GM18519 (cell line): ENCODE data around the gene MAGEA11.
"Not testable (repeated sequence)": the region's sequence is repeated elsewhere in the genome, so short reads cannot be mapped to it uniquely, and the experiment has no call there.

Source experiments
- ATAC-seq: cut with Tn5 transposase; IDR thresholded peaks from one replicate; pipeline ENCODE4 v1.9.1; 2021; ENCODE audit warnings: mild to moderate bottlenecking, moderate library complexity; ENCODE audit not compliant: unreplicated experiment, low FRiP score

MAGEA11 gene

DNA sequence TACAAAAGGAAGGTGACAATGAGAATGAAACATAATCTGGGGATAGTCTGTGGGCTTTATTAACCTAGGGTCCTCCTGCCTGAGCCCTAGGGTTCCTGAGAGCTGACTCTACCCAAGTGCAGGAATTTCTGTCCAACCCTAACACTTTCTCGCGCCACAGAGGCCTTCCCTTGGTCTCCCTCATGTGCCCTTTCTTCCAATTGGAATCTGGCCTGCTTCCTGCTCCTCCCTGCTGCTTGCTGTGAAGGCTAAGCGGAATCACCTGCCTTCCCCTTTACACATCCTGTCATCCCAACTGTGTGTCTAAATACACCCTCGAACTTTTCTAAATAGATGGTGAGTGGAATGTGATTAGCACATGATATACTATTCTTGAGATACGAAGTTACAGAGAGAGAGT is 5.9 kb downstream of the MAGEA11 start:
- no peak for ATAC-seq

DNA sequence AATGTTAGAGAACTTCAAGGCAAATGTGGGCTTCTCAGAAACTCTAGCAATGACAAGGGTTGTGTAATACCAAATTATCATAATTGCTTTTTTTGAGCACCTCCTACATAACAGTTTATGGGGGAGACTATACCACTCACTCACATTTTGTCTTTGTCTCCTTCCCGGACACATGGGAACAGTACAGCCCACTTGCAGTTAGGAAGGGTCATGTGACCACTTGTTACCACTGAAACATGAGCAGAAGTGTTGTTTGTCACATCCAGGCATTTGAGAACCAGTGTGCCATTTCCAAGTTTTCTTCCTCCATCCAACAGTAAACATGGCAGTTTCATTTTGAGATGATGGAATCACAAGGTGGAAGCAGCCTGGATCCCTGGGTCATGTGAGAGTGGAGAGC is 6.9 kb downstream of the MAGEA11 start:
- ATAC-seq: no peak

DNA sequence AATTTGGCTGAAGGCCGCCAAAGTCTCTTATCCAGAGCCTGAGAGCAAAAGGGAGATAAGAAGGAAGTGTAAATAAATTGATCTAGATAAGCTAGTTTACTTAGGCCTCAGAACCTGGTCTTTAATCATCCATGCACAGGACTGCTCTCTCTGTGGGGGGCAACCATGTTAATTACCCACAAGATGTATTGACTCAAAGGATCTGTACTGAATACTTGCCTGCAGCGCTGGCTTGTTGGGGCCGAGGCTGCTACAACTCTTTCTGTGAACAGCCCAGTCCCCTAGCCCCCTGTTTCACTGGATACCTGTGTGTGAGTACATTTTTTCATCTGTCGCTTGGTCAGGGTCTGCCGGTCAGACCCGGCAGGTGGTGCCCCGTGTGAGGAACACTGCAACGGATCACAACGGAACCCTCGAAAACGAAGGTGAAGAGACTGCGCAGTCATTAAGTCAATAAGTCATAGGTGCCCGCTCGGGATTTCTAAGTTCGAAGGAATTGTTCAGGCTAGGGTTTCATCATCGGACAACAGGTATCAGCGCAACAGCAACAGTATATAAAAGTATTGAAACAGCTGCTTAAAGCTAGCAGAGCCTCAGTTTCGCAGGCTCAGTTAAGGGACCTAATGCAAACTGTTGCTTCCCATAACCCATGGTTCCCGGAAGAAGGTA is 8.3 kb downstream of the MAGEA11 start:
- no peak for ATAC-seq

DNA sequence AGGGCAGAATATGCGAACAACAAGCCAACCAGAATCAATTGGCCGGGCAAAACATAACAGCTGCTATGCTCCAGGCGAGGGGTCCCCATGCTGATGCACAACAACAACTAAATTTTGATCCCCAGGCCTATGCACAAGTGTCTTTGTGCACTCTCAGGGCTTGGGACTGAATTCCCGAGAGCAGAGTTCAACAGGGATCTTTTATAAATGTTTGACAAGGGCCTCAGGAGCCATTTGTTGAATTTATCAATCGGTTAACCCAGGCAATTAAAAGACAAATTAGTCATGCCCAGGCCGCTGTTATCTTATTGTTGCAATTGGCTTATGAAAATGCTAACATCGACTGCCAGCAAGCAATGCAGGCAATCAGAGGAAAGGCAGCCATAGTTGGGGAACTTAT is 9.4 kb downstream of the MAGEA11 start:
- not testable (repeated sequence) for ATAC-seq

DNA sequence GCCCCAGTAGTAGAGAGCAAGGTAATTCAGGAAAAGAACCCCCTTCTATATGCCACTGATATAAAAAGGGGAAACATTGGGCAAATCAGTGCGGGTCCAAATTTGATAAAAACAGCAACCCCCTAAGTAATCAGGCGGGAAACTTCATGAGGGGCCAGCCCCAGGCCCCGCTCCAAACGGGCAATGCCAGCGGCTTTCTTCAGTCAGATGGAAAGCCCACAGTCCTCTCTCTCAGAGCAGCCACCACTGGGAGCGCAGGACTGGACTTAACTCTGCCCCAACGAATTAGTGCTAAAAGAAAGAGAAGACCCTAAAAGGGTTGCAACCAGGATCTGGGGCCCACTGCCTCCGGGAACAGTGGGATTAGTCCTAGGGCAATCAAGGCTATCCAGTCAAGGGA is 9.9 kb downstream of the MAGEA11 start:
- no peak for ATAC-seq

DNA sequence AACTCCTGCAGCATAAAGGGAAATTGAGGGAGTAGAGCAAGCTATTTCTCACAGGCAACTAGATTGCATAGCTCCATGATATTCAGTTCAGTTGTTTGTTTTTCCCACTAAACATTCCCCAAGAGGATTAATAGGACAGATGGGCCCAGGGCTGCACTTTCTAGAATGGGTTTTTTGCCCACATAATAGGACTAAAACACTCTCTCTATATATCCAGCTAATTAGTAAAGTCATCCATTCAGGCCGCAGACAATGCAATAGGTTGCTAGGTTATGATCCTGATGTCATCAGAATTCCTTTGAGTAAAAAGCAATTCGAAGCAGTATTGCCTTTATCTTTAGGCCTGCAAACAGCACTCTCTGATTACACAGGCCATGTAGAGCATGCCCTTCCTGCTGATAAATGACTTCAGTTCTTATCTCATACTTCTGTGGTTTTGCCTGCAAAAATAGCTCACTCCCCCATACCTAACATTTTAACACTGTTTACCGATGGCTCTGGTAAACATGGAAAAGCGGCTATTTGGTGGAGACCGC is 11.8 kb downstream of the MAGEA11 start:
- ATAC-seq: not testable (repeated sequence)

DNA sequence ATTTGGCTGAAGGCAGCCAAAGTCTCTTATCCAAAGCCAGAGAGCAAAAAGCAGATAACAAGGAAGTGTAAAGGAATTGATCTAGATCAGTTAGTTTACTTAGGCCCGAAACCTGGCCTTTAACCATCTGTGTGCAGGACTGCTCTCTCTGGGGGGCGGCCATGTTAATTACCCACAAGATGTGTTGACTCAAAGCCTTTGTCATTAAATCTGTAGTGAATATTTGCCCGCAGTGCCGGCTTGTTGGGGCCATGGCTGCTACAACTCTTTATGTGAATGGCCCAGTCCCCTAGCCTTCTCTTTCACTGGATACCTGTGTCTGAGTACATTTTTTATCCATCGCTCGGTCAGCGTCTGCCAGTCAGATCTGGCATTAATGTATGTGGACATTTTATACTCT is 15.4 kb downstream of the MAGEA11 start:
- not testable (repeated sequence) for ATAC-seq

DNA sequence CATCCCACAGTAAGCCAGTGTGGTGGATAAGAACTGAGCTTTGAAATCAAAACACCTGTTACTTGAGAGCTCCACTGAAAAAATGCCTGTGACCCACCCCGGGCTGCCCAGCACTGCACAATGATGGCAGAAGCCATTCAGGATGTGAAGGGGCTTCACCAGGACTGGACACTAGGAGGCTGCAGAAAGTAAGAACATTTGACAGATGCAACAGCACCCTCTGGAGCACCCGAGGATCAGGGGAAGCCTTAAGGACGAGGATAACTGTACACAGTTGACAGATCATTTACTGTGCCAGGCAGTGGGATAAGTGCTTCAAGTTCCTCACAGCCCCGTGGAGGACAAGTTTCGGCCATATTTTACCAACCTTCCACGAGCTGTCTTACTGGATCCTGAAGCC is 30.4 kb downstream of the MAGEA11 start:
- not testable (repeated sequence) for ATAC-seq

DNA sequence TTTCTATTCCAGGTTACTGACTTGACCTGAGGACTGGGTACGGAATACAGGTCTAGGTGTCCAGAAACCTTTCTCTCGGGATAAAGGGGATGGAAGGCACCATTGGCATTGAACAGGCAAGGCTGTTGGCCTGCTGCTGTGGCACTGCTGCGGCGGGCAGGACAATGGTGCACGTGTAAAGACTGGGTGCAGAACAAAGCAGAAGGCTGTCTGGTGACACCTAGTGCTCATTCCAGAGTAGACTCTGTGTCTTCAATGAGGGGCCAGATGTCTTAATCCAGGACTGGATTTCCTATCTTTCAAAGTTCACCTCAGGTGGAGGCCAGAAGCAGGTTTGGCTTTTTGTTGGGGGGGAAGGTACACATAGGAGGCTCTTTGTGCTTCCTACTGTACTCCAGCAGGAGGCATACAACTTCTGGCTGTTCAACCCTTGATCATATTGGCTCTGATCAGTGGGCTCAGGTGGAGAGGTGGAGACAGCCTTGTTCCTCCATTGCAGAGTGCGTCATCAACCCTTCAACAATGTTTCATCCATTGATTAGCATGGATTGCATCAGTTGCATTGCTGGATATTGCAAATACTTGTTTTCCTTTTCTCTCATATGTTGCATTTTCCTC is 34.6 kb downstream of the MAGEA11 start:
- ATAC-seq: not testable (repeated sequence)

DNA sequence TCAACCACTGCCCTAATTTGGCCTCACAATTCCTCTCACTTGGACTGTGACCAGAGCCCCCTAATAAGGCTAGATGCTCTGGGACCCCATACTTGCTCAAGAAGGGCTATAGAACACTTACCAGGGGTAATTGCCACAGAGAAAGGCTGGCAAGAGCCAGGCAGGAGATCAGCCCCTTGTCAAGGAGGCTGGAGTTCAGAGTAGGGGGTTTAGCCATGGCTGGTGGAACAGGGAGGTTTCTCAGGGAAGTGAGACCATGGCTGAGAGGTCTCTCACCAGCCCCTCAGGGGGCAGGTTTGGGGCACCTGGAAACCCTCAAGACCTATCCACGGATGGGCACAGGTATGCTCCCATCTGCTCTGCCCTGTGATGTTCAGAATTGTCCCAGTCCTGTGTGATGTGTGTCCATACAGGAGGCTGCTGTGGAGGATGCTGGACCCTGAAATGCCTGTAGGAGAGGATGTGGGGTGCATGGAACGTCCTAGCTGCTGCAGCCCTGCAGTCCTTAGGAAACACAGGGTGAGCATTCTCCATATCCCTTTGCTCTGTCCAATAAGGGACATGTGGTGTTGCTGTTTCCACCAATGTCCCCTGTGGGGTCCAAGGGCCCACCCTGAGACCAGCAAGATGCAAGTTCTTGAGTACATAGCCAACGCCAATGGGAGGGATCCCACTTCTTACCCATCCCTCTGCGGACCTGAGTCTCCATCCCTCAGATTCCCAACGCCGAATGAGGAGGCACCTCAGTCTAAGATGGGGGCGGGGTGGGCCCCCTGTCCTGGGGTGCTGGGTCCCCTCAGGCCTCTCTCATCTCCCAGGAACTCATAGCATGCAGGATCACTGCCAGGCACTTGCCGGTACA is 45.6 kb downstream of the MAGEA11 start:
- ATAC-seq: no peak

DNA sequence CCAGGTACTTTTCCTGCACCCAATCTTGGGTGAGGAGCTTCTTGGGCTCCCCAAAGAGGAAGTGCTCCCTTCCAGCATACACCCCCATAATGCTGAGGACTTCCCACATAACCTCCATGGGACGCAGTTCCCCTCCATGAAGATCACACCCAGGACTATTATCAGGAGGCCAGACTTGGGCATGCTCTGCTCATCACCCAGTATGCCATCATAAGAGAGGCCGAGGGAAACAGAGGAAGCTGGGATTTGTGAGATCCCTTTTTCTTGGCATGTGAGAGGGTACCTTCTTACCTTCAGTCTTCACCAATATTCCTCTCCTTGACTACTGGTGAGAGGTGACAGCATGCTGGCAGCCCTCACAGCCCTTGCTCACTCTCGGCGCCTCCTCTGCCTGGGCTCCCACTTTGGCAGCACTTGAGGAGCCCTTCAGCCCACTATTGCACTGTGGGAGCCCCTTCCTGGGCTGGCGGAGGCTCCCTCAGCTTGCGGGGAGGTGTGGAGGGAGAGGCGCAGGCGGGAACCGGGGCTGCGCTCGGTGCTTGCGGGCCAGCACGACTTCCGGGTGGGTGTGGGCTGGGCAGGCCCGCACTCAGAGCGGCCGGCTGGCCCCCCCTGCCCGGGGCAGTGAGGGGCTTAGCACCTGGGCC is 46.3 kb downstream of the MAGEA11 start:
- ATAC-seq: no peak

DNA sequence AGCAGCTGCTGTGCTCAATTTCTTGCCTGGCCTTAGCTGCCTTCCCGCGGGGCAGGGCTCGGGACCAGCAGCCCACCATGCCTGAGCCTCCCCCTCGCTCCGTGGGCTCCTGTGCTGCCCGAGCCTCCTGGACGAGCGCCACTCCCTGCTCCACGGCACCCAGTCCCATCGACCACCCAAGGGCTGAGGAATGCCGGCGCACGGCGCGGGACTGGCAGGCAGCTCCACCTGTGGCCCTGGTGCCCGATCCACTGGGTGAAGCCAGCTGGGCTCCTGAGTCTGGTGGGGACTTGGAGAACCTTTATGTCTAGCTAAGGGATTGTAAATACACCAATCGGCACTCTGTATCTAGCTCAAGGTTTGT is 46.8 kb downstream of the MAGEA11 start:
- not testable (repeated sequence) for ATAC-seq

DNA sequence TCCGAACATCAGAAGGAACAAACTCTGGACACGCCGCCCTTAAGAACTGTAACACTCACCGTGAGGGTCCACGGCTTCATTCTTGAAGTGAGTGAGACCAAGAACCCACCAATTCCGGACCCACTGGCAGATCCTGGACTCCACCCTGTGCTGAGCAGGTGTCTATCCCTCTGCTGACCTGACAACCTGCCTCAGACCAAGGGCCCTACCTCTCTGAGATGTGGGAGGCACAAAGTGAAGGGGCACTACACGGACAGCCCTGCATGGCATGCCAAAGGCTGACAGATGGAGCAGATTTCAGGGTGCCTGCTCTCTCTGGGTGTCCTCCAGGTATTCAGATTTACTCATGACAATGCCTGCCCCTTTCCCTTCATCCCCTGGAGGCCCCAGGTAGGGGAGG is 48.0 kb downstream of the MAGEA11 start:
- no peak for ATAC-seq

DNA sequence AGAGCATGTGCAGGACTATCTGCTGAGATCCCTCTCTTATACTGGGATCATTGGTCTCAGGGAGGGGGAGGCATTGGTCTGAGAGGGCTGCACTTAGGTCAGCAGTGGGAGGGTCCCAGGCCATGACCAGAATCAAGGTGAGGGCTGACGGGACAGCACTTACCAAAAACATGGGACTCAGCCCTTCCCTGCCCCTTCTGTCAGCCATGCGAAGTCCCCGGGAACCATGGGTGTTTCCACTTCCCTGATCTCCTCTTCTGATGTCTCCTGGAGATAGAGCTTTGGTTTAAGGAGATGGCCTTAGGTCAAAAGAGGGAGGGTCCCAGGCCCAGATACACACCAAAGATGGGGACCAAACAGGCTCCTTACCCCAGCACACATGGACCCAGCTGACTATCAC is 49.1 kb downstream of the MAGEA11 start:
- no peak for ATAC-seq

DNA sequence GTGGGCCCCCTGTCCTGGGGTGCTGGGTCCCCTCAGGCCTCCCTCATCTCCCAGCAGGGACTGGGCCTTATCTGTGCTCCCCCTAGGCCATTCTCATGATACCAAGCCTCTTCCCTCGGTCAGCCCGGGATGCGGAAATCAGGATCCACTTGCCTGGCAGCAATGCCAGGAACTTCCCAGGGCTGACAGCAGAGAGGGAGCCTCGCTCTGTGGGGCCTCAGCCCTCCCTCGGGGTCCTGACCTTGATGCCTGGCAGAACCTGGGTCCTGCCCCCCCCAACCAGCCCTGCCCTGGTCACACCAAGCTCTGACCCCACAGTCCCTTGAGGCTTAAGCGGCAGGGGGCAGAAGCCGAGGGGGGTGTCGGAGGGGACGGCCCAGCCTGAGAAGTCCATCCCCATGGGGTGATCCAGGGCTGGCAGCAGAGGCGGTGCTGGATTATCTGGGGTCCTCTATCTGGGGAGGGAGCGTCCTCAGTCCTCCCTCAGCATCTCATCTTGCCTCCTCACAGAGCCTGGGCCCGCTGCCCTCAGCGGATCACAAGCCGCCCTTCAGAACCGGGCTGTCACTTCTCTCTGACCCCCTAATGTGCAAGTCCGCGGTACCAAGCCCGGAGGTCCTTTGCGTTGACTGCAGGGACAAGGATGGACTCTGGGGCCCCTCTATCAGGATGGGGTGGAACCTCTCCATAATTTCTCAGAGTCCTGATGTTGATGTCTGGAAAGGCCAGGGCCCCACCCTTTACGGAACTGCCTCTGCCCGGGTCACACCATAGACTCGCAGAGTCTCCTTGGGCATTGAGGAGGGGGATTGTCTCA is 50.2 kb downstream of the MAGEA11 start:
- not testable (repeated sequence) for ATAC-seq

DNA sequence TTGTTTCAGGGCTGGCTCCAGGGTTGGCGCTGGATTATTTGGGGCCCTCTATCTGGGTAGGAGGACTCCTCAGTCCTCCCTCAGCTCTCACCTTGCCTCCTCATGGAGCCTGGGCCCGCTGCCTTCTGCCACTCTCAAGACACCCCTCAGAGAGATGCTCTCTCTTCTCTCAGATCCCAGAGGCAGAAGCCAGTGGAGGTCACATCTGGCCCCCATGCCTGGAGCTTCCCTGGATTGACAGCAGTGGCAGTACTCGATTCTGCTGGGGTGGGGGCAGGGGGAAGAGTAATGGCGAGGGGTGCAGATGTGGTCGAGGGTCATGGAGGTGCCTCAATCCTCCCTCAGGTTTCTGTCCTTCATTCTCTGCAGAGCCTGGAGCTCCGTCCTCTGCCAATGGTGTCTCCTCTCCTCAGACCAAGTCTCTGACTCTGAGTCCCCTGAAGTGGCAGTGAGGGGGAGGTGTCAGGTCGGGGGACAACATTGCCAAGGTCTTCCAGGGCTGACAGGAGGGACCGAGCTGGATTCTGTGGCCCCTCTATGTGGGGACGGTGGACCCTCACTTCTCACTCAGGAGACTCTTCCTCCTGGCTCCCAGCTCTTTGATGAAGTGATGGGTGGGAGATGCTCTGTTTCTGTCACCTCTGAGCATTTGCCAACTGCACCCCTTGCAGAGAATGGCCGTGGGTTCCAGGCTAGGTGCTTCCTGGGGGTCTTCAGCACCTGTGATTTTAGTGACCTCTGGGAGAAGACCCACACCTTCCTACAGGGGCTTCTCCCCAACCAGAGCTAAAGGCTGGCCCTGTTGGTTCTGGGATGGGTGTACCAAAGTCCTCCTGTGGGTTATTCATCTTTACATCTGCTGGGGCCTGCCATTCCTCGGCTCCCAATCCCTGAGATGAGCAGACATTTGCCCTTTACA is 51.1 kb downstream of the MAGEA11 start:
- ATAC-seq: no peak
